CD4-positive, alpha-beta T cell (primary cell): ENCODE results near the gene HDC. TPM values are rescaled to one million over a fixed set of nuclear protein-coding genes. Genes with fewer than 3 reads are reported as not detected.

Experiments
- ATAC-seq: fragments of 200-7000 bp; cut with Tn5 transposase; one replicate; pipeline ENCODE4 v1.10.0; 2022; ENCODE audit warnings: mild to moderate bottlenecking; ENCODE audit not compliant: poor library complexity
- CTCF ChIA-PET: fragments of 350-600 bp; sonication (Branson Sonifier 250); formaldehyde crosslinking; loops from one replicate; lab custom pipeline; 2021; ENCODE audit warnings: antibody characterized with exemption, inconsistent platforms; lab: Charles Lee
- POLR2A ChIA-PET: fragments of 350-600 bp; sonication (Branson Sonifier 250); formaldehyde crosslinking; loops from one replicate; lab custom pipeline; 2021; ENCODE audit warnings: antibody characterized with exemption, inconsistent platforms; lab: Charles Lee
- DNase-seq, 14 experiments: peaks; one replicate each; pipeline ENCODE4 v3.0.0-alpha.2; 2013 to 2020; ENCODE audit warnings: mixed read lengths in 2 of 14
- H3K27ac ChIP-seq, 2 donors: one replicate each; pipeline versions ENCODE4 v1.5.1 to v1.7.0; 2013; ENCODE audit warnings: low read length in 2 of 2, low read depth in 1 of 2, mild to moderate bottlenecking in 1 of 2
- H3K27me3 ChIP-seq, 2 experiments: 1 replicate in 1 of 2; 2 replicates in 1 of 2; pipeline versions ENCODE4 v1.6.1 to v1.7.0; 2013; ENCODE audit warnings: low read length in 2 of 2, control low read depth in 1 of 2, mild to moderate bottlenecking in 1 of 2, moderate library complexity in 1 of 2; ENCODE audit not compliant: insufficient read depth in 2 of 2, control insufficient read depth in 1 of 2
- H3K36me3 ChIP-seq: one replicate; pipeline ENCODE4 v1.6.1; 2013; ENCODE audit warnings: low read length, control low read depth; ENCODE audit not compliant: insufficient read depth
- H3K4me1 ChIP-seq: one replicate; pipeline ENCODE4 v1.6.1; 2013; ENCODE audit warnings: low read length, control low read depth; ENCODE audit not compliant: insufficient read depth
- H3K4me3 ChIP-seq: one replicate; pipeline ENCODE4 v1.5.1; 2013; ENCODE audit warnings: mild to moderate bottlenecking, low read length, moderate library complexity
- H3K9me3 ChIP-seq, 2 experiments: 1 replicate in 1 of 2; 2 replicates in 1 of 2; pipeline versions ENCODE4 v1.6.1 to v1.7.0; 2013; ENCODE audit warnings: low read length in 2 of 2, mild to moderate bottlenecking in 2 of 2, control low read depth in 1 of 2, moderate library complexity in 1 of 2; ENCODE audit not compliant: control insufficient read depth in 1 of 2, insufficient read depth in 1 of 2
- H3K27ac Mint-ChIP-seq: one replicate; pipeline ENCODE4 v1.8.0; 2020; ENCODE audit warnings: mixed read lengths
- H3K27me3 Mint-ChIP-seq: one replicate; pipeline ENCODE4 v1.8.0; 2021; ENCODE audit warnings: mixed read lengths
- H3K36me3 Mint-ChIP-seq: one replicate; pipeline ENCODE4 v1.8.0; 2021; ENCODE audit warnings: low read depth, mixed read lengths
- H3K4me1 Mint-ChIP-seq: one replicate; pipeline ENCODE4 v1.8.0; 2021; ENCODE audit warnings: low read depth, mixed read lengths
- H3K4me3 Mint-ChIP-seq: one replicate; pipeline ENCODE4 v1.8.0; 2020; ENCODE audit warnings: mild to moderate bottlenecking, mixed read lengths
- H3K9me3 Mint-ChIP-seq: one replicate; pipeline ENCODE4 v1.8.0; 2020; ENCODE audit warnings: mixed read lengths
- intact Hi-C, 2 experiments: fragments of 100-400 bp; cut with DNase I in 1 of 2; cut with micrococcal nuclease in 1 of 2; formaldehyde crosslinking; loops; one replicate each; pipeline versions ENCODE4 v1.15.1 to v1.9.0; 2023 to 2025; cut with DNase I, micrococcal nuclease
- total RNA-seq, 174 experiments: library from RNA in 2 of 174; stranded (reverse) in 2 of 174; gene quantifications; one replicate each; pipeline ENCODE4 v1.2.3 and lab custom pipeline; 2021 to 2026
- TF ChIP-seq, protein P1 (sequence below): fragments of 200-600 bp; IDR thresholded peaks from one replicate; pipeline ENCODE4 v1.8.0; 2022; ENCODE audit warnings: antibody characterized with exemption, mild to moderate bottlenecking

HDC gene
- total RNA-seq, 2 experiments from 2014 or later: 0.08 TPM; not detected in 1

GRCh38 chr15:50209809-50210208 lies 55.7 kb downstream of the HDC start:
- Mint-ChIP-seq H3K4me1 (no peaks in the 10 kb centered on the region), H3K9me3 (peaks cover 8% of the 10 kb centered on the region), H3K27ac (no peak overlapping the region), H3K36me3 (peaks cover 5% of the 10 kb centered on the region), H3K4me3 (no peak overlapping the region), H3K27me3 (no peaks in the 10 kb centered on the region)
- ATAC-seq (no peak), DNase-seq (no peak)
- Histone ChIP-seq H3K27me3 (peaks cover 0 to 3% of the 10 kb centered on the region in 2 experiments), H3K4me1 (no peaks in the 10 kb centered on the region), H3K27ac (no peak overlapping the region), H3K9me3 (peaks cover 7% of the 10 kb centered on the region in 2 experiments), H3K36me3 (no peaks in the 10 kb centered on the region), H3K4me3 (no peak overlapping the region)
- CTCF ChIA-PET: no interaction called here
- TF ChIP-seq, protein P1, sequence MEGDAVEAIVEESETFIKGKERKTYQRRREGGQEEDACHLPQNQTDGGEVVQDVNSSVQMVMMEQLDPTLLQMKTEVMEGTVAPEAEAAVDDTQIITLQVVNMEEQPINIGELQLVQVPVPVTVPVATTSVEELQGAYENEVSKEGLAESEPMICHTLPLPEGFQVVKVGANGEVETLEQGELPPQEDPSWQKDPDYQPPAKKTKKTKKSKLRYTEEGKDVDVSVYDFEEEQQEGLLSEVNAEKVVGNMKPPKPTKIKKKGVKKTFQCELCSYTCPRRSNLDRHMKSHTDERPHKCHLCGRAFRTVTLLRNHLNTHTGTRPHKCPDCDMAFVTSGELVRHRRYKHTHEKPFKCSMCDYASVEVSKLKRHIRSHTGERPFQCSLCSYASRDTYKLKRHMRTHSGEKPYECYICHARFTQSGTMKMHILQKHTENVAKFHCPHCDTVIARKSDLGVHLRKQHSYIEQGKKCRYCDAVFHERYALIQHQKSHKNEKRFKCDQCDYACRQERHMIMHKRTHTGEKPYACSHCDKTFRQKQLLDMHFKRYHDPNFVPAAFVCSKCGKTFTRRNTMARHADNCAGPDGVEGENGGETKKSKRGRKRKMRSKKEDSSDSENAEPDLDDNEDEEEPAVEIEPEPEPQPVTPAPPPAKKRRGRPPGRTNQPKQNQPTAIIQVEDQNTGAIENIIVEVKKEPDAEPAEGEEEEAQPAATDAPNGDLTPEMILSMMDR: no peak
- POLR2A ChIA-PET: no interaction called here
- intact Hi-C loops: no loop called here

GRCh38 chr15:50206020-50206419 lies 59.5 kb downstream of the HDC start:
- Mint-ChIP-seq H3K4me1 (no peaks in the 10 kb centered on the region), H3K9me3 (peaks cover 2% of the 10 kb centered on the region), H3K27ac (no peak overlapping the region), H3K27me3 (no peaks in the 10 kb centered on the region), H3K36me3 (no peaks in the 10 kb centered on the region), H3K4me3 (no peak overlapping the region)
- Histone ChIP-seq H3K27me3 (peaks cover 0 to 3% of the 10 kb centered on the region in 2 experiments), H3K27ac (no peak overlapping the region), H3K36me3 (no peaks in the 10 kb centered on the region), H3K9me3 (peaks cover 0 to 7% of the 10 kb centered on the region in 2 experiments), H3K4me3 (no peak overlapping the region), H3K4me1 (no peaks in the 10 kb centered on the region)
- DNase-seq (no peak), ATAC-seq (no peak)
- ChIA-PET POLR2A (no interaction called here), CTCF (no interaction called here)
- intact Hi-C loops: no loop called here
- TF ChIP-seq, protein P1: no peak

DNA sequence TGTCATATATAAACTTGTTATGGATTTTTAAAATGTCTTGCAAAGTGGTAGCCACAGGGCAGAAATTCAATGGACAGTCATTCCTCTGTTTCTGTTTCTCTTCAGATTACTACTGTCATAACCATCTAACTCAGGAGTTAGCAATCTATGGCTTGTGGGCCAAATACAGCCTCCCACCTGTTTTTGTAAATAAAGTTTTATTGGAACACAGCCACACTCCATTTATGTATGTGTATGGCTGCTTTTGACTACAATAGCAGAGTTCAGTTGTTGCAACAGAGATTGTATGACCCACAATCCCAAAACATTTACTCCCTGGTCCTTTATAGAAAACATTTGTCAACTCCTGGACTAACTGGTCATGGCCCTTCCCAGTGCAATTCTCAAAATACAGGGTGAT lies 63.5 kb downstream of the HDC start:
- intact Hi-C loops: no loop called here
- H3K9me3 Mint-ChIP-seq: no peaks in the 10 kb centered on the region
- H3K4me3 Mint-ChIP-seq: no peak overlapping the region
- no peak for DNase-seq
- no peaks in the 10 kb centered on the region for H3K4me1 ChIP-seq
- no peaks in the 10 kb centered on the region for H3K4me1 Mint-ChIP-seq
- TF ChIP-seq, protein P1: no peak
- H3K27ac Mint-ChIP-seq: no peak overlapping the region
- ChIA-PET CTCF (no interaction called here), POLR2A (no interaction called here)
- no peaks in the 10 kb centered on the region for H3K36me3 ChIP-seq
- no peak overlapping the region for H3K27ac ChIP-seq
- no peaks in the 10 kb centered on the region for H3K9me3 ChIP-seq
- H3K36me3 Mint-ChIP-seq: no peaks in the 10 kb centered on the region
- H3K27me3 Mint-ChIP-seq: no peaks in the 10 kb centered on the region
- H3K27me3 ChIP-seq: no peaks in the 10 kb centered on the region
- no peak overlapping the region for H3K4me3 ChIP-seq
- ATAC-seq: no peak
